ENCODE data around the gene HASPIN.

GRCh38 chr17:3747805-3748204, 24.1 kb downstream of the HASPIN start:
- no peak for TF ChIP-seq CTCF (IDR thresholded peaks at IDR 0.05 in 8 of 11, conservative IDR thresholded peaks at IDR 0.05 in 3 of 11)
- TF ChIP-seq POLR2AphosphoS5 (IDR thresholded peaks at IDR 0.05), result no peak

Data from spleen (tissue), 7 donors.